ENCODE measurements around the gene KCNH1. TPM values are rescaled to one million over a fixed set of nuclear protein-coding genes. Genes with fewer than 3 reads are reported as not detected.

Gene KCNH1
- total and polyA plus RNA-seq, 4 donors, result not detected

GRCh38 chr1:210751911-210752310 lies 382.0 kb downstream of the KCNH1 start:
- 85% methylated on average over 2 of the region's 2 CpGs for WGBS
- H3K36me3 ChIP-seq (ENCODE audit: control insufficient read depth in 4 of 4, insufficient read depth in 3 of 4, low read depth in 1 of 4, low read length in 3 of 4), result no peaks in the 10 kb centered on the region
- no peaks in the 10 kb centered on the region for H3K9me3 ChIP-seq (ENCODE audit: control insufficient read depth in 4 of 4, low read length in 3 of 4)

GRCh38 chr1:210750468-210750867 lies 383.5 kb downstream of the KCNH1 start:
- Histone ChIP-seq H3K9ac (ENCODE audit: low read depth in 1 of 2, low read length in 2 of 2) (no peak overlapping the region), H3K4me3 (ENCODE audit: low read depth in 1 of 3, low read length in 3 of 3) (no peak overlapping the region), H3K4me1 (ENCODE audit: control insufficient read depth in 4 of 4, insufficient read depth in 4 of 4, low read length in 3 of 4) (no peaks in the 10 kb centered on the region), H3K9me3 (ENCODE audit: control insufficient read depth in 4 of 4, low read length in 3 of 4) (no peaks in the 10 kb centered on the region), H3K27ac (ENCODE audit: low read depth in 1 of 2, low read length in 2 of 2) (no peak overlapping the region), H3K36me3 (ENCODE audit: control insufficient read depth in 4 of 4, insufficient read depth in 3 of 4, low read depth in 1 of 4, low read length in 3 of 4) (no peaks in the 10 kb centered on the region), H3K27me3 (ENCODE audit: control insufficient read depth in 4 of 4, insufficient read depth in 4 of 4, low read length in 3 of 4) (no peaks in the 10 kb centered on the region)
- no peak for TF ChIP-seq FOXA1 (IDR thresholded peaks at IDR 0.05)
- TF ChIP-seq CTCF (IDR thresholded peaks at IDR 0.05; ENCODE audit: low read depth, low read length, missing input control), result no peak
- TF ChIP-seq HNF4A (conservative IDR thresholded peaks at IDR 0.05), result no peak
- no peak for TF ChIP-seq ATF3 (IDR thresholded peaks at IDR 0.05)
- no peak for TF ChIP-seq MAX (IDR thresholded peaks at IDR 0.05)
- no peak for TF ChIP-seq JUND (IDR thresholded peaks at IDR 0.05)
- 92% methylated on average over 1 of the region's 1 CpG for WGBS
- no peak for DNase-seq (ENCODE audit: low spot score)

More at GRCh38 chr1:210751911-210752310, 382.0 kb downstream of the KCNH1 start:
- DNase-seq (ENCODE audit: low spot score), result no peak
- Histone ChIP-seq H3K27me3 (ENCODE audit: control insufficient read depth in 4 of 4, insufficient read depth in 4 of 4, low read length in 3 of 4) (no peaks in the 10 kb centered on the region), H3K4me1 (ENCODE audit: control insufficient read depth in 4 of 4, insufficient read depth in 4 of 4, low read length in 3 of 4) (no peaks in the 10 kb centered on the region), H3K27ac (ENCODE audit: low read depth in 1 of 2, low read length in 2 of 2) (no peak overlapping the region), H3K9ac (ENCODE audit: low read depth in 1 of 2, low read length in 2 of 2) (no peak overlapping the region), H3K4me3 (ENCODE audit: low read depth in 1 of 3, low read length in 3 of 3) (no peak overlapping the region)
- no peak for TF ChIP-seq SP1 (IDR thresholded peaks at IDR 0.05)
- no peak for TF ChIP-seq CTCF (IDR thresholded peaks at IDR 0.05; ENCODE audit: low read depth, low read length, missing input control)
- no peak for TF ChIP-seq JUND (IDR thresholded peaks at IDR 0.05)
- TF ChIP-seq HNF4A (conservative IDR thresholded peaks at IDR 0.05), result no peak
- no peak for TF ChIP-seq YY1 (IDR thresholded peaks at IDR 0.05)

GRCh38 chr1:210748796-210749195 lies 385.2 kb downstream of the KCNH1 start:
- Histone ChIP-seq H3K36me3 (ENCODE audit: control insufficient read depth in 4 of 4, insufficient read depth in 3 of 4, low read depth in 1 of 4, low read length in 3 of 4) (no peaks in the 10 kb centered on the region), H3K9me3 (ENCODE audit: control insufficient read depth in 4 of 4, low read length in 3 of 4) (no peaks in the 10 kb centered on the region), H3K27me3 (ENCODE audit: control insufficient read depth in 4 of 4, insufficient read depth in 4 of 4, low read length in 3 of 4) (no peaks in the 10 kb centered on the region), H3K9ac (ENCODE audit: low read depth in 1 of 2, low read length in 2 of 2) (no peak overlapping the region), H3K4me3 (ENCODE audit: low read depth in 1 of 3, low read length in 3 of 3) (no peak overlapping the region), H3K4me1 (ENCODE audit: control insufficient read depth in 4 of 4, insufficient read depth in 4 of 4, low read length in 3 of 4) (no peaks in the 10 kb centered on the region), H3K27ac (ENCODE audit: low read depth in 1 of 2, low read length in 2 of 2) (no peak overlapping the region)
- DNase-seq (ENCODE audit: low spot score), result no peak
- 90% methylated on average over 3 of the region's 3 CpGs for whole genome bisulfite sequencing
- no peak for TF ChIP-seq FOXA1 (IDR thresholded peaks at IDR 0.05)
- no peak for TF ChIP-seq EGR1 (IDR thresholded peaks at IDR 0.05; ENCODE audit: low read depth in 2 of 2)
- TF ChIP-seq CTCF (IDR thresholded peaks at IDR 0.05; ENCODE audit: low read depth, low read length, missing input control), result no peak
- TF ChIP-seq TAF1 (conservative IDR thresholded peaks at IDR 0.05), result no peak
- no peak for TF ChIP-seq SP1 (IDR thresholded peaks at IDR 0.05)
- no peak for TF ChIP-seq ATF3 (IDR thresholded peaks at IDR 0.05)
- no peak for TF ChIP-seq REST (IDR thresholded peaks at IDR 0.05)
- no peak for TF ChIP-seq FOXA2 (IDR thresholded peaks at IDR 0.05)
- TF ChIP-seq RAD21 (IDR thresholded peaks at IDR 0.05), result no peak
- TF ChIP-seq MAX (IDR thresholded peaks at IDR 0.05), result no peak
- TF ChIP-seq HNF4G (IDR thresholded peaks at IDR 0.05), result no peak
- no peak for TF ChIP-seq YY1 (IDR thresholded peaks at IDR 0.05)
